Panc1 (cell line): ENCODE measurements around the gene TRIM44. TPM values are rescaled to one million over a fixed set of nuclear protein-coding genes. Genes with fewer than 3 reads are reported as not detected.

Source experiments
- ATAC-seq: fragments of 200-7000 bp; cut with Tn5 transposase; 2 replicates; pipeline ENCODE4 v1.9.1; 2020; ENCODE audit warnings: mild to moderate bottlenecking, moderate library complexity
- BruUV-seq: library from RNA; stranded (reverse); fragments of 400-500 nt; replicated peaks from 2 replicates; lab custom pipeline; 2021; lab: Mats Ljungman, UMichigan
- CTCF ChIA-PET: fragments of 300-600 bp; sonication (Branson Sonifier 250); formaldehyde crosslinking; loops from one replicate; lab custom pipeline; 2022; ENCODE audit warnings: antibody characterized with exemption; lab: Charles Lee
- POLR2A ChIA-PET: fragments of 300-600 bp; sonication (Branson Sonifier 250); formaldehyde crosslinking; loops from one replicate; lab custom pipeline; 2022; ENCODE audit warnings: antibody characterized with exemption; lab: Charles Lee
- DNase-seq: peaks from one replicate; pipeline ENCODE4 v3.0.0-alpha.2; 2010; ENCODE audit warnings: low read depth, low spot score
- H3K27ac ChIP-seq: 2 replicates; pipeline ENCODE4 v1.5.1; 2011; ENCODE audit warnings: mild to moderate bottlenecking, low read length, inconsistent platforms
- H3K27me3 ChIP-seq: fragments of 200-500 bp; sonication (Bioruptor generic); 2 replicates; pipeline ENCODE4 v1.6.0; 2014; ENCODE audit warnings: low read length, inconsistent platforms; ENCODE audit not compliant: control insufficient read depth, insufficient read depth
- H3K36me3 ChIP-seq: fragments of 200-500 bp; sonication (Bioruptor generic); 2 replicates; pipeline ENCODE4 v1.5.1; 2014; ENCODE audit warnings: inconsistent platforms, mild to moderate bottlenecking, low read length, moderate library complexity; ENCODE audit not compliant: control insufficient read depth, insufficient read depth
- H3K4me1 ChIP-seq: 2 replicates; pipeline ENCODE4 v1.5.1; 2011; ENCODE audit warnings: inconsistent platforms, mild to moderate bottlenecking, low read length, moderate library complexity; ENCODE audit not compliant: control insufficient read depth, insufficient read depth
- H3K4me3 ChIP-seq, 2 experiments: 2 replicates each; pipeline ENCODE4 v1.5.1; 2011 to 2012; ENCODE audit warnings: low read depth in 2 of 2, low read length in 2 of 2, mild to moderate bottlenecking in 2 of 2, inconsistent platforms in 1 of 2, moderate library complexity in 1 of 2
- H3K9me3 ChIP-seq: fragments of 200-500 bp; sonication (Bioruptor generic); 2 replicates; pipeline ENCODE4 v1.5.1; 2014; ENCODE audit warnings: low read depth, mild to moderate bottlenecking, inconsistent platforms, low read length, moderate library complexity; ENCODE audit not compliant: control insufficient read depth, insufficient read depth
- CTCF ChIP-seq: fragments of 450-650 bp; IDR thresholded peaks from 2 replicates; pipeline ENCODE4 v1.5.1; 2017; ENCODE audit warnings: mild to moderate bottlenecking
- POLR2AphosphoS5 ChIP-seq: IDR thresholded peaks from 2 replicates; pipeline ENCODE4 v1.6.1; 2012; ENCODE audit warnings: mild to moderate bottlenecking, low read depth, low read length, moderate library complexity
- REST ChIP-seq, 2 experiments: IDR thresholded peaks; 2 replicates each; pipeline ENCODE4 v1.6.1; 2011 to 2012; ENCODE audit warnings: low read depth in 2 of 2, control low read depth in 1 of 2, low read length in 1 of 2, mild to moderate bottlenecking in 1 of 2, moderate library complexity in 1 of 2; ENCODE audit not compliant: insufficient read depth in 1 of 2
- SIN3A ChIP-seq: IDR thresholded peaks from 2 replicates; pipeline ENCODE4 v1.6.1; 2012; ENCODE audit warnings: low read depth, mild to moderate bottlenecking, low read length, moderate library complexity, borderline replicate concordance; ENCODE audit not compliant: insufficient read depth
- TCF7L2 ChIP-seq: IDR thresholded peaks from 2 replicates; pipeline ENCODE4 v1.6.1; 2011; ENCODE audit warnings: mild to moderate bottlenecking, low read depth, low read length, inconsistent platforms
- in situ Hi-C: cut with HindIII; loops from 2 replicates; pipeline ENCODE4 v1.10.0; 2016; ENCODE audit warnings: low sequenced_read_pairs, low pct_unique_long_range_greater_than_20kb
- intact Hi-C: fragments of 100-400 bp; cut with micrococcal nuclease; formaldehyde crosslinking; loops from one replicate; pipeline ENCODE4 v1.10.0; 2022; ENCODE audit not compliant: unreplicated experiment
- total RNA-seq: library from RNA; stranded (reverse); gene quantifications from one replicate; pipeline ENCODE4 v1.2.1, GENCODE V29; 2021; ENCODE audit not compliant: unreplicated experiment

Gene TRIM44
- total RNA-seq, 1 experiment from 2014 or later: 80.3 TPM

- intact Hi-C loops: no loop called here
- DNase-seq: no peak
- no peaks in the 10 kb centered on the region for H3K4me1 ChIP-seq
- no peak for TF ChIP-seq TCF7L2
- no peak for TF ChIP-seq REST (IDR thresholded peaks at IDR 0.05; ENCODE audit: insufficient read depth in 1 of 2, low read depth in 2 of 2, low read length in 1 of 2)
- H3K9me3 ChIP-seq: no peaks in the 10 kb centered on the region
- no TSS peak for BruUV-seq
- H3K36me3 ChIP-seq: no peaks in the 10 kb centered on the region
- ATAC-seq: no peak
- CTCF ChIA-PET: no interaction called here
- in situ Hi-C loops: no loop called here
- H3K27ac ChIP-seq: no peak overlapping the region
- POLR2A ChIA-PET: no interaction called here
- no peaks in the 10 kb centered on the region for H3K27me3 ChIP-seq
- H3K4me3 ChIP-seq: no peak overlapping the region
Measured at GRCh38 chr11:35811783-35812182, 149.2 kb downstream of the TRIM44 start.

- TF ChIP-seq CTCF (no peak), POLR2AphosphoS5 (no peak), SIN3A (no peak), TCF7L2 (no peak), REST (IDR thresholded peaks at IDR 0.05; ENCODE audit: insufficient read depth in 1 of 2, low read depth in 2 of 2, low read length in 1 of 2) (no peak)
- Histone ChIP-seq H3K36me3 (no peaks in the 10 kb centered on the region), H3K4me3 (no peak overlapping the region), H3K27ac (no peak overlapping the region), H3K4me1 (no peaks in the 10 kb centered on the region), H3K27me3 (no peaks in the 10 kb centered on the region), H3K9me3 (no peaks in the 10 kb centered on the region)
- intact Hi-C loops: no loop called here
- no peak for ATAC-seq
- in situ Hi-C loops: no loop called here
- CTCF ChIA-PET: no interaction called here
- no peak for DNase-seq
- POLR2A ChIA-PET: no interaction called here
- BruUV-seq: no TSS peak
Measured at GRCh38 chr11:35812828-35813227, 150.3 kb downstream of the TRIM44 start.
